K562 (cell line): ENCODE data around the gene CAPN8. TPM values are rescaled to one million over a fixed set of nuclear protein-coding genes. Genes with fewer than 3 reads are reported as not detected.

Experiments
- ATF3 ChIP-seq, 2 experiments: fragments of 450-650 bp in 1 of 2; sonication (generic) in 1 of 2; formaldehyde crosslinking in 1 of 2; IDR thresholded peaks in 1 of 2; conservative IDR thresholded peaks in 1 of 2; 2 replicates each; pipeline versions ENCODE4 v1.6.1 to v1.8.1; 2016 to 2023; ENCODE audit warnings: mild to moderate bottlenecking in 2 of 2, moderate library complexity in 2 of 2, inconsistent platforms in 1 of 2, missing genetic modification reagents in 1 of 2
- BRF1 ChIP-seq: IDR thresholded peaks from 3 replicates; pipeline ENCODE4 v1.6.1; 2011; ENCODE audit warnings: borderline replicate concordance, mild to moderate bottlenecking; ENCODE audit not compliant: insufficient read length; ENCODE audit errors: extremely low read depth
- CBX2 ChIP-seq: fragments of 200-600 bp; sonication (generic); IDR thresholded peaks from one replicate; pipeline ENCODE4 v1.6.1; 2012; ENCODE audit warnings: mild to moderate bottlenecking, low read length, inconsistent platforms; ENCODE audit not compliant: insufficient read depth, poor library complexity, severe bottlenecking
- E4F1 ChIP-seq: fragments of 250-450 bp; sonication (Bioruptor Pico); IDR thresholded peaks from 2 replicates; pipeline ENCODE4 v1.5.0; 2021; ENCODE audit warnings: mild to moderate bottlenecking, borderline replicate concordance
- GABPB2 ChIP-seq: fragments of 250-450 bp; sonication (Bioruptor Pico); conservative IDR thresholded peaks from 2 replicates; pipeline ENCODE4 v1.5.1; 2021; ENCODE audit warnings: mild to moderate bottlenecking
- HMGN3 ChIP-seq: IDR thresholded peaks from 2 replicates; pipeline ENCODE4 v1.6.1; 2011; ENCODE audit warnings: borderline replicate concordance, low read depth, mild to moderate bottlenecking, mixed read lengths, low read length; ENCODE audit not compliant: insufficient read length; ENCODE audit errors: extremely low read depth
- ILF3 ChIP-seq: fragments of 450-650 bp; IDR thresholded peaks from 2 replicates; pipeline ENCODE4 v1.6.1; 2018; ENCODE audit warnings: antibody characterized with exemption, mild to moderate bottlenecking, moderate library complexity, borderline replicate concordance
- MXI1 ChIP-seq: IDR thresholded peaks from 2 replicates; pipeline ENCODE4 v1.6.1; 2011; ENCODE audit warnings: low read depth, mild to moderate bottlenecking, improper control_type of control experiment, low read length
- NRF1 ChIP-seq, 2 experiments: fragments of 450-650 bp; IDR thresholded peaks in 1 of 2; conservative IDR thresholded peaks in 1 of 2; 2 replicates each; pipeline ENCODE4 v1.6.1; 2014; ENCODE audit warnings: mild to moderate bottlenecking in 2 of 2
- RB1 ChIP-seq: fragments of 450-650 bp; IDR thresholded peaks from 2 replicates; pipeline ENCODE4 v1.6.1; 2017; ENCODE audit warnings: low read depth, mild to moderate bottlenecking
- RBM22 ChIP-seq: fragments of 200-400 bp; formaldehyde crosslinking; IDR thresholded peaks from 2 replicates; pipeline ENCODE4 v1.6.1; 2018; ENCODE audit warnings: low read length, low read depth; ENCODE audit not compliant: poor library complexity, severe bottlenecking
- SUPT5H ChIP-seq: fragments of 450-650 bp; IDR thresholded peaks from 2 replicates; pipeline ENCODE4 v1.6.1; 2016
- ZFP30 ChIP-seq: fragments of 250-450 bp; sonication (Bioruptor Pico); IDR thresholded peaks from 2 replicates; pipeline ENCODE4 v1.8.0; 2022; ENCODE audit warnings: moderate library complexity, mild to moderate bottlenecking, inconsistent platforms, borderline replicate concordance
- ZFP36 ChIP-seq: fragments of 150-350 bp; IDR thresholded peaks from 2 replicates; pipeline ENCODE4 v1.6.1; 2018; ENCODE audit warnings: low read length, low read depth; ENCODE audit not compliant: partially characterized antibody
- ZNF445 ChIP-seq: fragments of 250-450 bp; sonication (Bioruptor Pico); IDR thresholded peaks from 2 replicates; pipeline ENCODE4 v1.4.0; 2020; ENCODE audit warnings: low read depth, mild to moderate bottlenecking, moderate library complexity
- ZNF511 ChIP-seq: sonication (generic); formaldehyde crosslinking; IDR thresholded peaks from 2 replicates; pipeline ENCODE4 v1.8.0; 2022; ENCODE audit warnings: mild to moderate bottlenecking, missing genetic modification reagents
- ZNF584 ChIP-seq: fragments of 200-800 bp; sonication (Bioruptor generic); IDR thresholded peaks from 2 replicates; pipeline ENCODE4 v1.6.1; 2016; ENCODE audit warnings: low read depth, mild to moderate bottlenecking, missing genetic modification characterization, missing compliant biosample characterization
- ZSCAN32 ChIP-seq: fragments of 450-650 bp; formaldehyde crosslinking; IDR thresholded peaks from 2 replicates; pipeline ENCODE4 v1.4.0; 2020; ENCODE audit warnings: mild to moderate bottlenecking, moderate library complexity
- polyA plus RNA-seq, 8 experiments: library from polyadenylated mRNA; depleted of rRNA in 4 of 8; stranded (reverse) in 5 of 8; unstranded in 3 of 8; fragments of >200 nt; fragmentation: Nextera tagmentation in 2 of 8; fragmentation: Illumina TruSeq in 1 of 8; extraction: Ambion mirVana in 2 of 8; extraction: Trizol in 1 of 8; gene quantifications; 2 replicates each; pipeline versions ENCODE4 v1.2.1 to v1.2.3, GENCODE V29; 2011 to 2014; ENCODE audit warnings: inconsistent platforms in 1 of 8, missing spikeins in 1 of 8
- total RNA-seq, 7 experiments: library from RNA; depleted of rRNA in 6 of 7; stranded (reverse); fragments of >200 nt in 6 of 7; fragmentation: Illumina TruSeq in 2 of 7; extraction: Trizol in 2 of 7; gene quantifications; 2 replicates each; pipeline versions ENCODE4 v1.2.1 to v1.2.3, GENCODE V29; 2011 to 2021; ENCODE audit warnings: low replicate concordance in 1 of 7
- TF ChIP-seq, protein P1 (sequence below): fragments of 250-450 bp; sonication (Bioruptor Pico); IDR thresholded peaks from 2 replicates; pipeline ENCODE4 v1.4.0; 2020; ENCODE audit warnings: borderline replicate concordance

Gene CAPN8
- total and polyA plus RNA-seq, 9 of the 15 experiments (the other 6 are each of a cell fraction or from before 2014, with no cell fraction given) = 0.06 TPM; not detected in 8

DNA sequence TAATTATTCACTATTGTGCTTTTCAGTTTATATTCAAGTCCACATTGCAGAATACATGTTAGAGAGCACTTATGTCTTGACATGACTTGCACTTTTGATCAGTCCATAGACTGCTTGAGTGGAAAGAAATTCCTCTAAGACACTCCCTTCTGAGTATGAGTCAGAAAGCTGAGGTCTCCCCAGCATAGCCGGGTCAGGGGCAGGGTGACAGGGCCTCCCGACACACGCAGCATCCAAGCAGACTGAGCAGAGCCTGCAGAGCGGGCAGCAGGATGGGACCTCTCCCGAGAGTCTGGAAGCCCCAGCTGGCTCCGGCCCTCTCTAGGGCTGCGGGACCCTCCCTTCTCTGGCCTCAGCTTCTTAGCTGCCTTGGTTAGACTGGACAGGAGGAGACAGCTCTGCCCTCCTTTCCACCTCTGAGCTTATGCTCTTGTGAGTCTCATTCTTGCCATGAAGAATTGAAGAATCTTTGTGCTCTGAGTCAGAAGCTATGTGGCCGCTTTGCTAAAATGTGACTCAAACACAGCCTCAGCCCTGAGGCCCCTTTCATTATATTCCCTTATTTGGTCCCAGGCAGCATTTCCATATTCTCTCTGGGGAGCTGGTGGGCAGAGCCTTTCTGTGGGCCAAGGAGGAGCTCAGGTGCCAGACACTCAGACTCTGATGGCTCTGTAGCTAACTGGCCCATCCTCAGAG lies 35.6 kb upstream of the CAPN8 start (continued):
- TF ChIP-seq ZNF511 (CRISPR knock-in tag) (no peak), ZFP36 (no peak), HMGN3 (no peak), ZNF584 (0 out of 2 replicates have a peak, but pooled peaks have one; percentile 5), GABPB2 (CRISPR knock-in tag) (no peak), MXI1 (no peak), RBM22 (no peak), BRF1 (no peak), NRF1 (conservative IDR thresholded peaks at IDR 0.05 in 1 of 2, IDR thresholded peaks at IDR 0.05 in 1 of 2) (peak; percentile 62 to 68), ZSCAN32 (CRISPR knock-in tag) (no peak), ZNF445 (no peak), ZFP30 (CRISPR knock-in tag) (no peak), CBX2 (no peak), ATF3 (IDR thresholded peaks at IDR 0.05) (peak; percentile 93), ATF3 (CRISPR knock-in tag; conservative IDR thresholded peaks at IDR 0.05) (peak; percentile 76), E4F1 (CRISPR knock-in tag) (no peak), RB1 (no peak), SUPT5H (no peak), ILF3 (no peak)
- TF ChIP-seq, protein P1, sequence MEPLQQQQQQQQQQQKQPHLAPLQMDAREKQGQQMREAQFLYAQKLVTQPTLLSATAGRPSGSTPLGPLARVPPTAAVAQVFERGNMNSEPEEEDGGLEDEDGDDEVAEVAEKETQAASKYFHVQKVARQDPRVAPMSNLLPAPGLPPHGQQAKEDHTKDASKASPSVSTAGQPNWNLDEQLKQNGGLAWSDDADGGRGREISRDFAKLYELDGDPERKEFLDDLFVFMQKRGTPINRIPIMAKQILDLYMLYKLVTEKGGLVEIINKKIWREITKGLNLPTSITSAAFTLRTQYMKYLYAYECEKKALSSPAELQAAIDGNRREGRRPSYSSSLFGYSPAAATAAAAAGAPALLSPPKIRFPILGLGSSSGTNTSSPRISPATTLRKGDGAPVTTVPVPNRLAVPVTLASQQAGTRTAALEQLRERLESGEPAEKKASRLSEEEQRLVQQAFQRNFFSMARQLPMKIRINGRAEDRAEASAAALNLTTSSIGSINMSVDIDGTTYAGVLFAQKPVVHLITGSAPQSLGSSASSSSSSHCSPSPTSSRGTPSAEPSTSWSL (CRISPR knock-in tag) = no peak
